Measurements from ENCODE around the gene ZSWIM3. TPM values are rescaled to one million over a fixed set of nuclear protein-coding genes. Genes with fewer than 3 reads are reported as not detected.

ZSWIM3 gene
- total and polyA plus RNA-seq, 2 of the 13 experiments (the other 11 are each of a cell fraction or from before 2014, with no cell fraction given), result 5.2 to 5.8 TPM

DNA sequence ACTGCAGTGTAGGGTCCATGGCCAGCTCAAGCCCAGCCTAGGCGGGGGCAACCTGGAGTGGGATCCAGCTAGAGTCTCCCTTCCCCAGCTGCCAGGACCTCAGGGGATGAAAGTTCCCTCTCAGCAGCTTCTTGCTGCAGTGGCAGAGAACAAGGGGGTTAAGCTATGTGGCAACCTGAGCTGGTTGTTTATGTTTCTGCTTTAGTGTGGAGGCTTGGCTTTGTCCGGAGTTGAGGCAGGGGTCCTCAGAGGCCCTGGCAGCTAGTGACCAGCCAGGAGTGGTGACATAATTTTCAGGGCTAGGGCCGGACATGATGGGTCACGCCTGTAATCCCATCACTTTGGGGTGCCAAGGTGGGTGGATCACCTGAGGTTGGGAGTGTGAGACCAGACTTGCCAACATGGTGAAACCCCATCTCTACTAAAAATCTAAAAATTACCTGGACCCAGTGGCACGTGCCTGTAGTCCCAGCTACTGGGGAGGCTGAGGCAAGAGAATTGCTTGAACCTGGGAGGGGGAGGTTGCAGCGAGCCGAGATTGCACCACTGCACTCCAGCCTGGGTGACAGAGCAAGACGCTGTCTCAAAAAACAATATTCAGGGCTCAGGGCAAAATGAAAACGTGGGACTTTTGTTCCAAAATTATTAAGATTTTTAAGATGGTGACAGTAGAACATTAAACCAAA is 68.5 kb downstream of the ZSWIM3 start (continued):
- TF ChIP-seq, protein P1, sequence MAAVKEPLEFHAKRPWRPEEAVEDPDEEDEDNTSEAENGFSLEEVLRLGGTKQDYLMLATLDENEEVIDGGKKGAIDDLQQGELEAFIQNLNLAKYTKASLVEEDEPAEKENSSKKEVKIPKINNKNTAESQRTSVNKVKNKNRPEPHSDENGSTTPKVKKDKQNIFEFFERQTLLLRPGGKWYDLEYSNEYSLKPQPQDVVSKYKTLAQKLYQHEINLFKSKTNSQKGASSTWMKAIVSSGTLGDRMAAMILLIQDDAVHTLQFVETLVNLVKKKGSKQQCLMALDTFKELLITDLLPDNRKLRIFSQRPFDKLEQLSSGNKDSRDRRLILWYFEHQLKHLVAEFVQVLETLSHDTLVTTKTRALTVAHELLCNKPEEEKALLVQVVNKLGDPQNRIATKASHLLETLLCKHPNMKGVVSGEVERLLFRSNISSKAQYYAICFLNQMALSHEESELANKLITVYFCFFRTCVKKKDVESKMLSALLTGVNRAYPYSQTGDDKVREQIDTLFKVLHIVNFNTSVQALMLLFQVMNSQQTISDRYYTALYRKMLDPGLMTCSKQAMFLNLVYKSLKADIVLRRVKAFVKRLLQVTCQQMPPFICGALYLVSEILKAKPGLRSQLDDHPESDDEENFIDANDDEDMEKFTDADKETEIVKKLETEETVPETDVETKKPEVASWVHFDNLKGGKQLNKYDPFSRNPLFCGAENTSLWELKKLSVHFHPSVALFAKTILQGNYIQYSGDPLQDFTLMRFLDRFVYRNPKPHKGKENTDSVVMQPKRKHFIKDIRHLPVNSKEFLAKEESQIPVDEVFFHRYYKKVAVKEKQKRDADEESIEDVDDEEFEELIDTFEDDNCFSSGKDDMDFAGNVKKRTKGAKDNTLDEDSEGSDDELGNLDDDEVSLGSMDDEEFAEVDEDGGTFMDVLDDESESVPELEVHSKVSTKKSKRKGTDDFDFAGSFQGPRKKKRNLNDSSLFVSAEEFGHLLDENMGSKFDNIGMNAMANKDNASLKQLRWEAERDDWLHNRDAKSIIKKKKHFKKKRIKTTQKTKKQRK (IDR thresholded peaks at IDR 0.05; ENCODE audit: low read length), result no peak
- TF ChIP-seq HHEX (CRISPR knock-in tag; IDR thresholded peaks at IDR 0.05) (peak; percentile 55), ARNT2 (CRISPR knock-in tag; IDR thresholded peaks at IDR 0.05; ENCODE audit: low read depth) (no peak; the same call in 1 of the 2 replicates), ZBTB7B (CRISPR knock-in tag; IDR thresholded peaks at IDR 0.05) (0 out of 2 replicates have a peak, but pooled peaks have one; percentile 55), MEIS2 (CRISPR knock-in tag; IDR thresholded peaks at IDR 0.05) (no peak), CCDC6 (CRISPR knock-in tag; IDR thresholded peaks at IDR 0.05) (no peak), ZNF350 (CRISPR knock-in tag; IDR thresholded peaks at IDR 0.05; ENCODE audit: borderline replicate concordance, low read depth) (peak; percentile 42; the same call in 1 of the 2 replicates), FOXK1 (CRISPR knock-in tag; IDR thresholded peaks at IDR 0.05; ENCODE audit: borderline replicate concordance, low read depth) (peak; percentile 57; the same call in 1 of the 2 replicates), KLF12 (CRISPR knock-in tag; IDR thresholded peaks at IDR 0.05; ENCODE audit: borderline replicate concordance) (no peak), MAFK (conservative IDR thresholded peaks at IDR 0.05 in 1 of 2, IDR thresholded peaks at IDR 0.05 in 1 of 2; ENCODE audit: low read length in 2 of 2) (0 out of 4 replicates have a peak, but pooled peaks of 1 of the 2 experiments have one; percentile 17), JDP2 (CRISPR knock-in tag; IDR thresholded peaks at IDR 0.05; ENCODE audit: borderline replicate concordance) (no peak), SNRNP70 (IDR thresholded peaks at IDR 0.05; ENCODE audit: low read depth, low read length) (no peak), MED8 (CRISPR knock-in tag; IDR thresholded peaks at IDR 0.05; ENCODE audit: insufficient replicate concordance) (no peak), FOSL2 (CRISPR knock-in tag; IDR thresholded peaks at IDR 0.05) (no peak; the same call in 1 of the 2 replicates), ZNF558 (CRISPR knock-in tag; IDR thresholded peaks at IDR 0.05; ENCODE audit: borderline replicate concordance) (no peak), MEIS1 (CRISPR knock-in tag; IDR thresholded peaks at IDR 0.05; ENCODE audit: borderline replicate concordance) (no peak), WIZ (CRISPR knock-in tag; IDR thresholded peaks at IDR 0.05) (no peak; the same call in 1 of the 2 replicates), ZNF160 (CRISPR knock-in tag; IDR thresholded peaks at IDR 0.05) (no peak), ZNF720 (CRISPR knock-in tag; IDR thresholded peaks at IDR 0.05) (no peak), PTBP1 (IDR thresholded peaks at IDR 0.05; ENCODE audit: low read depth, low read length, poor library complexity, severe bottlenecking) (no peak), SIN3A (IDR thresholded peaks at IDR 0.05; ENCODE audit: borderline replicate concordance, low read depth, low read length) (no peak), ZNF292 (CRISPR knock-in tag; IDR thresholded peaks at IDR 0.05; ENCODE audit: borderline replicate concordance, low read depth) (peak; percentile 73; the same call in 1 of the 2 replicates), ZNF468 (CRISPR knock-in tag; IDR thresholded peaks at IDR 0.05) (no peak)
- TF ChIP-seq, protein P2, sequence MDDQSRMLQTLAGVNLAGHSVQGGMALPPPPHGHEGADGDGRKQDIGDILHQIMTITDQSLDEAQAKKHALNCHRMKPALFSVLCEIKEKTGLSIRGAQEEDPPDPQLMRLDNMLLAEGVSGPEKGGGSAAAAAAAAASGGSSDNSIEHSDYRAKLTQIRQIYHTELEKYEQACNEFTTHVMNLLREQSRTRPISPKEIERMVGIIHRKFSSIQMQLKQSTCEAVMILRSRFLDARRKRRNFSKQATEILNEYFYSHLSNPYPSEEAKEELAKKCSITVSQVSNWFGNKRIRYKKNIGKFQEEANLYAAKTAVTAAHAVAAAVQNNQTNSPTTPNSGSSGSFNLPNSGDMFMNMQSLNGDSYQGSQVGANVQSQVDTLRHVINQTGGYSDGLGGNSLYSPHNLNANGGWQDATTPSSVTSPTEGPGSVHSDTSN (CRISPR knock-in tag; IDR thresholded peaks at IDR 0.05; ENCODE audit: borderline replicate concordance), result no peak
- TF ChIP-seq, protein P3, sequence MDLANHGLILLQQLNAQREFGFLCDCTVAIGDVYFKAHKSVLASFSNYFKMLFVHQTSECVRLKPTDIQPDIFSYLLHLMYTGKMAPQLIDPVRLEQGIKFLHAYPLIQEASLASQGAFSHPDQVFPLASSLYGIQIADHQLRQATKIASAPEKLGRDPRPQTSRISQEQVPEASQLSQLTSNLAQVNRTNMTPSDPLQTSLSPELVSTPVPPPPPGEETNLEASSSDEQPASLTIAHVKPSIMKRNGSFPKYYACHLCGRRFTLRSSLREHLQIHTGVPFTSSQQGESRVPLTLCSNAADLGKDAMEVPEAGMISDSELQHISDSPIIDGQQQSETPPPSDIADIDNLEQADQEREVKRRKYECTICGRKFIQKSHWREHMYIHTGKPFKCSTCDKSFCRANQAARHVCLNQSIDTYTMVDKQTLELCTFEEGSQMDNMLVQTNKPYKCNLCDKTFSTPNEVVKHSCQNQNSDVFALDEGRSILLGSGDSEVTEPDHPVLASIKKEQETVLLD (CRISPR knock-in tag; IDR thresholded peaks at IDR 0.05; ENCODE audit: low read depth), result no peak

Measured in HepG2 (cell line).